Activated B cell treated with CpG ODN at 0.5 μM for 24 hours (primary cell): ENCODE data around the gene CISH. TPM values are rescaled to one million over a fixed set of nuclear protein-coding genes. Genes with fewer than 3 reads are reported as not detected.

ENCODE experiments used
- ATAC-seq: fragments of 200-7000 bp; cut with Tn5 transposase; one replicate; pipeline ENCODE4 v1.10.0; 2021; ENCODE audit warnings: low read depth, mild to moderate bottlenecking, moderate library complexity
- CTCF ChIA-PET: fragments of 350-600 bp; sonication (Branson Sonifier 250); formaldehyde crosslinking; loops from one replicate; lab custom pipeline; 2021; ENCODE audit warnings: antibody characterized with exemption; lab: Charles Lee
- POLR2A ChIA-PET: fragments of 350-600 bp; sonication (Branson Sonifier 250); formaldehyde crosslinking; loops from one replicate; lab custom pipeline; 2021; ENCODE audit warnings: antibody characterized with exemption; lab: Charles Lee
- DNase-seq: peaks from one replicate; pipeline ENCODE4 v3.0.0; 2022
- H3K27ac Mint-ChIP-seq: one replicate; pipeline ENCODE4 v1.8.0; 2020; ENCODE audit warnings: mixed read lengths
- H3K27me3 Mint-ChIP-seq: one replicate; pipeline ENCODE4 v1.8.0; 2021; ENCODE audit warnings: mixed read lengths
- H3K36me3 Mint-ChIP-seq: one replicate; pipeline ENCODE4 v1.8.0; 2021; ENCODE audit warnings: low read depth, mixed read lengths
- H3K4me1 Mint-ChIP-seq: one replicate; pipeline ENCODE4 v1.8.0; 2021; ENCODE audit warnings: mixed read lengths
- H3K4me3 Mint-ChIP-seq: one replicate; pipeline ENCODE4 v1.8.0; 2020; ENCODE audit warnings: mild to moderate bottlenecking, mixed read lengths
- H3K9me3 Mint-ChIP-seq: one replicate; pipeline ENCODE4 v1.8.0; 2020; ENCODE audit warnings: mixed read lengths
- CTCF ChIP-seq: fragments of 200-600 bp; IDR thresholded peaks from one replicate; pipeline ENCODE4 v1.8.0; 2022; ENCODE audit warnings: antibody characterized with exemption, mild to moderate bottlenecking
- intact Hi-C: fragments of 100-400 bp; cut with micrococcal nuclease; formaldehyde crosslinking; loops from one replicate; pipeline ENCODE4 v1.15.1; 2024
- total RNA-seq: library from RNA; stranded (reverse); gene quantifications from 2 replicates; pipeline ENCODE4 v1.2.3, GENCODE V29; 2022

The CISH gene
- total RNA-seq, 1 donor from 2014 or later, result 3.2 TPM

GRCh38 chr3:50657407-50657806 lies 45.8 kb upstream of the CISH start:
- H3K4me3 Mint-ChIP-seq, result no peak overlapping the region
- ChIA-PET CTCF (no interaction called here), POLR2A (no interaction called here)
- no peaks in the 10 kb centered on the region for H3K9me3 Mint-ChIP-seq
- H3K4me1 Mint-ChIP-seq, result no peaks in the 10 kb centered on the region
- ATAC-seq, result no peak
- no peak overlapping the region for H3K27ac Mint-ChIP-seq
- no peak for TF ChIP-seq CTCF
- intact Hi-C loops, result no loop called here
- H3K36me3 Mint-ChIP-seq, result no peaks in the 10 kb centered on the region
- DNase-seq, result no peak
- H3K27me3 Mint-ChIP-seq, result peaks cover 3% of the 10 kb centered on the region

GRCh38 chr3:50656417-50657195 lies 45.0 kb upstream of the CISH start:
- ATAC-seq, result no peak
- TF ChIP-seq CTCF, result no peak
- intact Hi-C loops, result no loop called here
- no peaks in the 10 kb centered on the region for H3K36me3 Mint-ChIP-seq
- no peaks in the 10 kb centered on the region for H3K4me1 Mint-ChIP-seq
- no peaks in the 10 kb centered on the region for H3K9me3 Mint-ChIP-seq
- CTCF ChIA-PET, result no interaction called here
- H3K27ac Mint-ChIP-seq, result no peak overlapping the region
- DNase-seq, result no peak
- POLR2A ChIA-PET, result no interaction called here
- H3K27me3 Mint-ChIP-seq, result peaks cover 1% of the 10 kb centered on the region
- H3K4me3 Mint-ChIP-seq, result no peak overlapping the region

- H3K27ac Mint-ChIP-seq, result no peak overlapping the region
- no peak for TF ChIP-seq CTCF
- ChIA-PET CTCF (interaction anchor here (1.3 to 4.8 kb wide), 2 partner anchors 12 to 39 kb away, joined by 3 to 60 read pairs; partner anchors contain the start of gene MAPKAPK3), POLR2A (no interaction called here)
- no peak overlapping the region for H3K4me3 Mint-ChIP-seq
- DNase-seq (no peak), ATAC-seq (no peak)
- intact Hi-C loops, result no loop called here
- H3K27me3 Mint-ChIP-seq, result peaks cover 1% of the 10 kb centered on the region
- H3K36me3 Mint-ChIP-seq, result no peaks in the 10 kb centered on the region
- H3K9me3 Mint-ChIP-seq, result no peaks in the 10 kb centered on the region
- H3K4me1 Mint-ChIP-seq, result no peaks in the 10 kb centered on the region
Measured at GRCh38 chr3:50655009-50655830, 43.6 kb upstream of the CISH start.

GRCh38 chr3:50653937-50654595 lies 42.5 kb upstream of the CISH start:
- ATAC-seq, result no peak
- Mint-ChIP-seq H3K4me3 (no peak overlapping the region), H3K9me3 (no peaks in the 10 kb centered on the region), H3K27ac (no peak overlapping the region), H3K36me3 (no peaks in the 10 kb centered on the region), H3K27me3 (peaks cover 1% of the 10 kb centered on the region), H3K4me1 (no peaks in the 10 kb centered on the region)
- no peak for TF ChIP-seq CTCF
- intact Hi-C loops, result no loop called here
- CTCF ChIA-PET, result interaction anchor here (1.3 to 4.8 kb wide), 6 partner anchors 13 to 84 kb away, joined by 3 to 60 read pairs (median 10); partner anchors contain the start of genes CISH, HEMK1 and MAPKAPK3
- no peak for DNase-seq
- POLR2A ChIA-PET, result no interaction called here
